ENCODE data around the gene R3HDML.
A peak's percentile ranks its signal among the peaks of the same experiment; 100 is the strongest.

The R3HDML gene, protein sequence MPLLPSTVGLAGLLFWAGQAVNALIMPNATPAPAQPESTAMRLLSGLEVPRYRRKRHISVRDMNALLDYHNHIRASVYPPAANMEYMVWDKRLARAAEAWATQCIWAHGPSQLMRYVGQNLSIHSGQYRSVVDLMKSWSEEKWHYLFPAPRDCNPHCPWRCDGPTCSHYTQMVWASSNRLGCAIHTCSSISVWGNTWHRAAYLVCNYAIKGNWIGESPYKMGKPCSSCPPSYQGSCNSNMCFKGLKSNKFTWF

DNA sequence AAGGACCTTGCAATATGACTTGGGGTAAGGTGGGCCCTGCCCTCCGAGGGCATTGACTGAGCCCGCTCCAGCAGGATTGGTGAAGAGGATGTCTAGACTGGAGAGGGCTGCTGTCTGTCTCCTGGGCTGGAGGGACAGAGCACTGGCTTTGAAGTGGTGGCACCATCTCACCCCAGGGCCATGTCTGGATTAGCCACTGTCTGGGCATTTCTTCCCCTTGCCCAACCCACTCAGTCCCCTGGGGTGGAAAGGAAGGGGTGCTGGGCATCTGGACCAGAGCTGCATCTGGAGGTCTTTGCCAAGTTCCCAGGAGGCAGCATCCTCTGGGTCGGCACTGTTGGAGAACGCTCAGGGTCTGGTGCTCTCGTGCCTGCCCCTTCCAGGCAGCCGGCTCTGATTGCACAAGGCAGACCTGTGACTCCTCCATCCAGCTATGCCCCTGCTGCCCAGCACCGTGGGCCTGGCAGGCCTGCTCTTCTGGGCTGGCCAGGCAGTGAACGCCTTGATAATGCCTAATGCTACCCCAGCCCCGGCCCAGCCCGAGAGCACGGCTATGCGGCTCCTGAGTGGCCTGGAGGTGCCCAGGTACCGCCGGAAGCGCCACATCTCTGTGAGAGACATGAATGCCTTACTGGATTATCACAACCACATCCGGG is at the start of gene R3HDML:
Gene R3HDML, plus strand, starts transcription at position 319 of the 656 bp plus-strand sequence. Its CDS starts 115 bp downstream, at position 434.
- DNase-seq (ENCODE audit: low read depth, low spot score), result no peak

DNA sequence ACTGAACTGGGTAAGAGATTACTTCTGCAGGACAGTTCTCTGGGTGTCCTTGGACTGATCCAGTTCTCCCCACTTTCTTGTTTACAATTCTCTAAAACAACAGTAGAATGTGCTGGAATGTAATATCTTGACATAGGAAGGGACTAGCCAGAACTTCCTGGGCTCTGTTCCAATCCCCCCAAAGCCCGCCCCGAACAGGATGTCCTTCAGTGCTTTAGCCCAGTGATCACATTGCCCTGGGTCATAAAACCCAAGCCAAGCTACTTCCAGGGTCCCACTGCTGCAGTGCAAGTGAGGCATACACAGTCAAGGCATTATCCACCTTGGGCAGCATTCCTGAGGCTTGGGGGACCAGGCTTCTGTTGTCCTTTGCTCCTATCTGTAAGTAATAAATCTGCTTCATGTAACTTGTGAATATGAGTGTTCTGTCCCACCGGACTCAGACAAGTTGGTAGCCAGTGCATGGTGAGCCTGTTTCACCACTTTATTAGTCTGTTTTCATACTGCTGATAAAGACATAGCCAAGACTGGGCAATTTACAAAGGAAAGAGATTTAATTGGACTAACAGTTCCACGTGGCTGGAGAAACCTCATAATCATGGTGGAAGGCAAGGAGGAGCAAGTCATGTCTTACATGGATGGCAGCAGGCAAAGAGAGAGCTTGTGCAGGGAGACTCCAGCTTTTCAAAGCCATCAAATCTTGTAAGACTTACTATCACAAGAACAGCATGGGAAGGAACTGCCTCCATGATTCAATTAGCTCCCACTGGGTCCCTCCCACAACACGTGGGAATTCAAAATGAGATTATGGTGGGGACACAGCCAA is 49.4 kb upstream of the R3HDML start:
- no peak for DNase-seq (ENCODE audit: low read depth, low spot score)

DNA sequence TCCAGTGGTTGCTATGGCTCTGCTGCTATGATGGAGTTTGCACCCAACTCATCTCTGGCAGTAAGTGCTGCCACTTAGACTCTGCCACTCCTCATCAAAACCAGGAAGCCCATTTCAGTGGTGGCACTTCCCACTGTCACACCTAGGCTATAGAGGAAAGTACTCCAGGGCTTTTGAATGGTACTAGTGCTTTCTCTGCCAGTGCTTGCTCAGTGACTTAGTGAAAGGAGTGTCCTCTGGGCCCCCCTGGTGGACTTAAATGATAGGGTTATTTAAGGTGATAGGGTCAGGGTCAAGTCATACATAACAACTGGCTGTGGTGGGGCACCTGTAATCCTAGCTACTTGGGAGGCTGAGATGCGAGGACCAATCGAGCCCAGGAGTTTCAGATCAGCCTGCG is 48.6 kb upstream of the R3HDML start:
- DNase-seq (ENCODE audit: low read depth, low spot score), result no peak

DNA sequence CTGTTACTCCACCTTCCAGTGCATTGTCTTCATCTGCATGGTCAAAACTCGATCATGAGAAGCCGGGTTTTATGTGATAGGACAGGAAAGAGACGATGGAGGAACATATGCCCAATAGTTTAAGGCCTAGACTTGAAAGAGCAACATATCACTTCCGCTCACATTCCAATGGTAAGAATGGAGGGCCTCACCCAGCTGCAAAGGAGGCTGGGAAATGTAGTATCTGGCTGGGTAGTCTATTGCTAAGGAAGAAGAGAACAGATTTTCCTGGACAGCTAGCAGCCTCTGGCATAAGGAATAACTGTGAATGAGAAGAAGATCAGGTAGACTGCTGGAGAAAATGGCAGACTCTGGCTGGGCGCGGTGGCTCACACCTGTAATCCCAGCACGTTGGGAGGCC is 45.1 kb upstream of the R3HDML start:
- no peak for DNase-seq (ENCODE audit: low read depth, low spot score)

DNA sequence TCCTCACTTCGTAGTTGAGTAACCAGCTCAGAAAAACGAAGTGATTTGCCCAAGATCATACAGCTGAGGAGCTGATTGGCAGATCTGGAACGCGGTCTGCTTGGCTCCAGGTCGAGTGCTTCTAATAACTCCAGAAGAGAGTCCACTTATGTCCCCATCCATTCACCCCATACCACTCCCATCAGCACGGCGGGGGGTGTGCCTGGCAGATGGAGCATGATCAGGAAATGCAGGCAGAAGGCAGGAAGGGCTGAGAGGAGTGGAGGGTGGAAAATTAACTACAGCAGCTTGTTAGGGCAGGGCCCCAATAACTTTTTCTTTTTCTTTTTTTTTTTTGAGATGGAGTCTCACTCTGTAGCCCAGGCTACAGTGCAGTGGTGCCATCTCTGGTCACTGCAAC is 40.8 kb upstream of the R3HDML start:
- DNase-seq (ENCODE audit: low read depth, low spot score), result no peak

DNA sequence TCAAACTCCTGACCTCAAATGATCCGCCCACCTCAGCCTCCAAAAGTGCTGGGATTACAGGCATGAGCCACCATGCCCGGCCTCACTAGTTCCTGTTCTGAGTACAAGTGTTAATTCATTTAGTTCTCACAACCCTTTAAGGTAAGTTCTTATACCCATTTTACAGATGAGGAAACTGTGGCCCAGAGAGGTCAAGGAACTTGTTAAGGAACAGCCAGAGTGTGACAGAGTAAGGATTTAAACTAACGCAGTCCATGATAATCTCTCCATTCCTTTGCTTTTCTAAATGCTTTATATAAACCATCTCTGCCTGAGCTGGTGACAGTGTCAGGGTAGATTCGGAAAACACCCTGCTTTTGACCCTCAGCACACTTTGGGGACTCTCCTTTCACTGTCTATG is 39.1 kb upstream of the R3HDML start:
- no peak for DNase-seq (ENCODE audit: low read depth, low spot score)

DNA sequence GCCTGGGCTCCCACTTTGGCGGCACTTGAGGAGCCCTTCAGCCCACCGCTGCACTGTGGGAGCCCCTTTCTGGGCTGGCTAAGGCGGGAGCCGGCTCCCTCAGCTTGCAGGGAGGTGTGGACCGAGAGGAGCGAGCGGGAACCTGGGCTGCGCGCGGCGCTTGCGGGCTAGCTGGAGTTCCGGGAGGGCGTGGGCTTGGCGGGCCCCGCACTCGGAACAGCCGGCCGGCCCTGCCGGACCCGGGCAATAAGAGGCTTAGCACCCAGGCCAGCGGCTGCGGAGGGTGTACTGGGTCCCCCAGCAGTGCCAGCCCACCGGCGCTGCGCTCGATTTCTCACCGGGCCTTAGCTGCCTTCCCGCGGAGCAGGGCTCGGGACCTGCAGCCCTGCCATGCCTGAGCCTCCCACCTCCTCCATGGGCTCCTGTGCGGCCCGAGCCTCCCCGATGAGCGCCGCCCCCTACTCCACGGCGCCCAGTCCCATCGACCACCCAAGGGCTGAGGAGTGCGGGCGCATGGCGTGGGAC is 37.8 kb upstream of the R3HDML start:
- peak; percentile 47 for DNase-seq (ENCODE audit: low read depth, low spot score)

DNA sequence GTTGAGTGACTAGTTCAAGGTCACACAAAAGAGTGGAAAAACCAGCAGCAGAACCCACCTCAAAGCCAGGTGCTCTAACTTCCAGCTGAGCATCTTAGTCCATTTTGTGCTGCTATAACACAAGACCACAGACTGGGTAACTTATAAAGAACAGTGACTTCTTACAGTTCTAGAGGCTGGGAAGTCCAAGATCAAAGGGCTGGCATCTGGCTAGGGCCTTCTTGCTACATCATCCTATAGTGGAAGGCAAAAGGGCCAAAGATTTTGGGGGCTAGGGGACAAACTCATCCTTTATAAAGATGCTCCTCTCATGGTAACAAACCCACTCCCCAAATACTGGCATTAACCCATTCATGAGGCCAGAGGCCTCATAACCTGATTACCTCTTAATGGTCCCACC is 35.6 kb upstream of the R3HDML start:
- no peak for DNase-seq (ENCODE audit: low read depth, low spot score)

DNA sequence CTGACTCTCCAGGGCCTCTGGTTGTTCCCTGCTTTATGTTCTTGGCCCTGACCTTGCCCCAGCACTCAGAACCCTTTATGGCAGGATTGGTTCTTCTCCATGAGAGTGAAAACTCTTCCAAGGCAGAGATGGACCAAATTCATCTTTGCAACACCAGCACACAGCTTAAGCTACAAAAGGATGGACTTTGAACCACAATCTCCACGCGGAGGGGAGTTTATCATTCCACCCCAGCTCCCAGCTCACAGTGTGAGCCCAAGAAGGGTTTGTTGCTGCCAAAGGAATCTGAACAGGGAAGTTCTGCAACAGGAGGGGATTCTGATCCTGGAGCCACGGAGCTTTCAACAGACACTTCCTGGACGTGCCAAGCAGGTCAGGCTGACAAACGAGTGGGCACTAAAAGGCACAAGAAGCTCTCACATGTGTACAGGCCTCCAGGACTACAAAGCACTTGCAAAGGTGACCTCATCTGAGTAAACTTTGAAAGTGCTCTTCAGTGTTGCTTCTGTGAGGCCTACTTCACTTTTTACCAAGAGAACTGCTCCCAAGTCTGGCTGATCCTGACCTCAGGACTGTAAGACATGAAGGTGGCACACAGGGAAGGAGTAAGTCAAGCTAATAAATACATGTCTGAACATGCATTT is 34.7 kb upstream of the R3HDML start:
- no peak for DNase-seq (ENCODE audit: low read depth, low spot score)

DNA sequence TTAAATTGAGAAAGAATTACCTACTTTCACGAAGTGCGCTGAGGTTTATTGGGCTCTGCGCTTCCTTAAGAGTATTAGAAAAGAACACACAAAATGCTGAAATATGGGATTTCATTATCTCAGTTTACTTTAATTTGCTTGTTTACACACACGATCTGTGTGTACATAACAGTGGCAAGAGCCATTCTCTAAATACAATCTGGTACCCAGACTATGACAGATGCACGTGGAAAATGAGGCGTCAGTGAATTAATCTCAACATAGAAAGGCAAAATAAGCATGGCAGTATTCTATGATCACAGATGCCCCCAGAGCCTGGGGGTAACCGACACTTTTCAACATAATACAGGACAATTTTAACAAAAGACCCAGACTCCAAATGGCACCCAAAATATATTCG is 34.1 kb upstream of the R3HDML start:
- DNase-seq (ENCODE audit: low read depth, low spot score), result no peak

DNA sequence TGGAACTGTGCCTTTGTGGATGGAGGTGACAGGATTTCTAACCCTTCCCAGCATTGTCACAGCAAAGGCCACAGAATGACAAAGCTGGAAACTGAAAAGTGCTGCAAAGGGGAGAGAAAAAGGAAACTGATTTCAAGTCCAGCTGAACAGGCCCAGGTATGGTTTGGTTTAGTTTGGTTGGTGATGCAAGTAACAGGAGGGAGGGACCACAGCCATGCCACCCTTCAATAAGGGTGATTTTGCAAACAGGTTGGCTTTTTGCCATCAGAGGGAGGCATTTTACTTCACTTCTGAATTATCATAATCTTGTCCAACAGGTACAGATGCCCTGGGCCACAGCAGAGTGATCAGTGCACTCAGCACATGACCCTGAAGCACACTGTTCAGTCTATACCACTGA is 32.5 kb upstream of the R3HDML start:
- DNase-seq (ENCODE audit: low read depth, low spot score), result no peak

DNA sequence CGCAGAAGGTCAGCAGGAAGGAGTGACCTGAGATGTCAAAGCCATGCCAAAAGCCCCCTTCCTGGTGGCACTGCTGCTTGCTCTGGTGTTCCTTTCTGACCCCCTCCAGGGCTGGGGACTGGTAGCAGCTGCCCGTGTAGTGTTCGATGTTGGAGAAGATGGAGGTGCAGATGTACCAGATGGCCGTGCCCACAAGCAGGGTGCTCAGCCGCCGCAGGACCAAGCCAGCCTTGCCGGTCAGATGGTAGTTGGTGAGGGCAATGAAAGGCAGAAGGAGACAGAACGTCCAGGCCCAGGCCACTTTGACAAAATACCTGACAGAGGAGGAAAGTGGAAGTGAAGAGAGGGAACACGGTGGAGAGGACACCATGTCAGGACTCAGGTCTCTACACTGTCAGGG is 29.9 kb upstream of the R3HDML start:
- DNase-seq (ENCODE audit: low read depth, low spot score), result no peak

DNA sequence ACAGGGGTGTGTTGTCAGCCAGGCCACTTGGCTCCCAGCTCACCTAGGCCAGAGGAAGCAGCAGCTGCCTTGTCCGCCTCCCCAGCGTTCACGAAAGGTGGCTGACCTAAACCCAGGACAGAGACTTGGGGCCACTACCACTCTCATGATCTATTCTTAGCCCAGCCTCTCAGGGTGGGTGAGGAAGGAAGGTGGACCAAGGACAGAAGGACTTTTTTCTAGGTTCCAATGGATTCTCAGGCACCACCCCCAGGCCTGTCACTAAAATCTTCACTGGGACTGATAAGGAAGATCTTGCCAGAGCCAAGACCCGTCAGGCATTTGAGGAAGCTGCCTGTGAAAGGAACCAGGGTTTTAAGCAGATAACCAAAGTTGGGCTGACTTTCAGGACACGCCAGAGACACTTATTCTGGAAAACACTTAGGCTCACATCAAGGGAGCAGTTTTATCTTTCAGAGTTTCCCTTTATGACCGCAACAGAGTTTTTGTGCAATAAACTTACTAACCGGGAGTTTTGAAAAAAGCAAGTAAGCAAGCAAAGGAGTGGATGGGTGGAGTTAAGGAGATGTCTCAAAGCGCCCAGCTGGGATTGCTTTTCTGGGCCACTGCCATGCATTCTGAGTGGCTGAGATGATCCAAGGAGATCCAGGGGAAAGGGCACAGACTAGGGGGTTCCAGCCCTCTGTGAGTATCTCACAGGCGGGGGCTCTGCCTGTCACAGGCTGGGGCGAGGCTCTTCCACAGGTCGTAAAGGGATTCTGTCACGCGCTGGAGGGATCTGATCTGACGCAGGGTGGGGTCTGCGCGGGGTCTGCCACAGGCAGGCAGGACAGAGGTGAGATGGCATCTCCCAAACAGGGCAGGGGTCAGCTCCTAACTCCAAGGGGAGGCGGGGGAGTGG is 26.8 kb upstream of the R3HDML start:
- DNase-seq (ENCODE audit: low read depth, low spot score), result peak; percentile 55

DNA sequence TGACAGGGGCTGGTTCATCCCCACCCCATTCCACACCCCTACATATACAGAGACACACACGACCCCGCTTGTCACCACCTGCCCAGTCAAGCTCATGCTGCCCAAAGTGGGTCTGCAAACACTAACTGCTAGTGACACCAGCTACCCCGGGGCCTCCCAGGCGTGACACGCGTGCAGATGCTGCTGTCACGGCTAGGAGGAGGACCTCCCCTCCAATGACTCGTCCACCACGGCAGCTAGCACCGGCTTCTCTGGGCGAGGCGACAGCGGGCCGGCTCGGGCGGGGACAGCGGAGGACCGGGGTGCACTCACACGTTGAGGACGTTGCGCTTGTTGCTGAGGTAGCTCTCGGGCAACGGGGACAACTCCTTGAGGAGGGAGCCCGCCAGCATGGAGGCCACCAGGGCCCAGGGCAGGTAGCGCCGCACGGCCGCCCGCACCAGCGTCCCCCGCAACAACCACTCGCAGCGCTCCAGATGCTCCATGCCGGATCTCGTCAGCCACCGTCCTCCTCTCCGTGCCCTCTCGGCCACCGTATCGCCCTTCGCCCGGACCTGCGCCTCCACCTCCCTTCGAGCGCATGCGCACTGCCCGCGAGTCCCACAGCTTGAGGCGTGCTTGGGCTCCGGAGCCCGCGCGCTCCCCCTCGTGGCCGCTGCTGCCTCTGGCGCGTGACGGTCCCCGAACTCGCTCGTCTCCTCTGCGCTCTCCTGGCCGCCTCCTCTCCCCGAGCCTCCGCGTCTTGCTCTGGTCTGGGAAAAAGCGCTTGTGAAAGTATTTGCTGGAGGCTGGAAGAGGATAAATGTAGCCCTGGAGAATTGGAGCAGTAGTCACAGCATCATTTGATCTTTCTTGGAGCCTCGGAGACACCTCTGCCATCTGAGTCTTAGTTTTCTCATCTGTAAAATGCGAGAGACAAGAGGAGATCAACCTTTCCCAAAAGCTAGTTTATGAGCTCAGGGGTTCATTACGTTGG is 25.9 kb upstream of the R3HDML start, which contains the start of gene FITM2:
Gene FITM2, minus strand, starts transcription at position 539 of the 976 bp plus-strand sequence. Its CDS starts 54 bp downstream, at position 485.
- DNase-seq (ENCODE audit: low read depth, low spot score), result peak; percentile 98

DNA sequence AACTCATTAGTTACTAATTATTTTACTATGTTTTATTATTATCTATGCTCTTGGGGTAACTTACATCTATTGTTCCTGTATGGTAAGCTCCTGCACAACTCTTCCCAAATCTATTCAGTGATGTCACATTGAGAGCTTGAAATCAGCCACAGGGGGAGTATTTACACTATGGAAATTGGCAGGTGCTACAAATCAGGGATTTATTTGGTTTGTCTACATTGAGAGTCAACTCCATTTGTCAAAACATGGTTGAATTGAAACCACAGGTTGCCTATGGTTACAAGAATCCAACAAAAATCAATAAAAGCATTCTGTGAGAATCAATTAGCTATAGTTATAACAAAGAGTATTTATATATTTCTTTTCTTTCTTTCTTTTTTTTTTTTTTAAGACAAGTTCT is 22.0 kb upstream of the R3HDML start:
- no peak for DNase-seq (ENCODE audit: low read depth, low spot score)

DNA sequence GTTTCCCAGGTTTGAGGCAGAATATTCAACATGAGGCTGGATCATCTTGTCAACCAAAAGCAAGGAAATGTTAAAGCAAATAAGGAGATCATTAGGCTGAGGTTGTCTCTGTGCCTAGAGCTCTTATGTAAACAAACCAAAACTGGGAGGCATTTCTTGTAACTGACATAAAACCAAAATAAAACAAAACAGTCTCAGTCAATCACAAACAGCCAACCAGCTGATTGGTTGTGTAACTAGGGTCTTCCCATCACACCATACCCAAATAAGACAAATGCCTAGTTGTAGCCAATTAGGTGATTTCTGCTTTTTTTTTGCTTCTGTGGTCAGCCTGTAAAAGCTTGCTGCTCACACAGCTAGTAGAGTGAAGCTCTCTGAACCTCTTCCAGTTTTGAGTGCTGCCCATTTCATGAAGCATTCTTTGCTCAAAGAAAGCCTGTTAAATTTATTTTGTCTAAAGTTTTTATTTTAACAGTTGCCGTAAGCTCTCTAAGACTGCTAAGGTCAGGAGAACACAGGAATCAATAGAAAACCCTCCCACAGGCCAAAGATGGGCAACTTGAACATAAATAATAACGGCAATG is 16.9 kb upstream of the R3HDML start:
- DNase-seq (ENCODE audit: low read depth, low spot score), result no peak

DNA sequence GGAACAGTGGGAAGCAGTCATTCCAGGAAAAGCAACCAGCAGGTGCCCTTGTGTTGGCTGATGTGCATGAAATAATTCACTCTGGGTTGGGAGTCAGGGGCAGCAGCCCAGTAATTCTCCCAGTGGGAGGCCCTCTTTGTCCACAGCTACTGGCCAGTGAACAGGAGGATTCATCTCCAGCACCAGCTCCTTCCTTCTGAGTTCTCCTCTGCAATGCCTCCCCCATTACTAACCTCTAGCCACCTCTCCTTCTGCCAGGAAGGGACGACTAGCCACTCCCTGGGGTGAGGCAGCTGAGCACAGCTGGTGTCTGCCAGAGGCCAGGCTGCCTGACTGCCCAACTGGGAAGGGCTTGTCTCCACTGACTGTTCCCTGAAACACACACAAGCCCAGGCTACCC is 12.5 kb upstream of the R3HDML start:
- DNase-seq (ENCODE audit: low read depth, low spot score), result peak; percentile 39

DNA sequence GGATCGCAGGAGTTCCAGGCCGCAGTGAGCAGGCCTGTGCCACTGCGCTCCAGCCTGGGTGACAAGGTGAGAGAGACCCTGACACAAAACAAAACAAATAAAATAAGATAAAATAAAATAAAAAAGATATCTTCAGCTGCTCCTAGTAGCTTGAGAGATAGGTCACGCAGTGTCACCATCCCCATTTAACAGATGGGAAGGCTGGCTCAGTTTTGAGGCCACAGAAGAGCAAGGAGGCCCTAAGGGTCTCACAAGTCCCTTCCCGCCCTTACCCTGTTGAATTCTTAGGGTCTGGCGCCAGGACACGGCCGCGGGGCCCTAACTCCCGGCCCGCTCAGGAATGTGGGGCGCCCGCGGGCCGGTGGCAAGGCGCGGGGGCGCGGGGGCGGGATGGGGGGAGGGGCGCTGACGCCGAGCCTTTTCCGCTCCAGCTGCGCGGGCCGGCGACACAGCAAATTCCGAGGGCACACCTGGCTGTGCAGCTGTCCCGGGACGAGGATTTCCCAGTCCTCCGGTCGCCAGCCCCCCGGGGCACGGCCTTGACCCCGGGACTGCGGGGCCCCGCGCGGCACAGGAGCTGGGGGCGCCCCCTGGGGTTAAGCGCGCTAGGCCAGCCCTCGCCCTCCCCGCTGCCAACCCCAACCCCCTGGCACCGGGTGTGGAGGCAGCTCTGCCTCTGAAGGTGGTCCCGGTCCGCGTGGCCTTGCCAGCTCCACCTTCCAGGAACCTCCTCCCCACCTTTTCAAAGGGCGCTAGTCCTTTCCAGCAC is 10.3 kb upstream of the R3HDML start:
- peak; percentile 49 for DNase-seq (ENCODE audit: low read depth, low spot score)

Measured in ELF-1 (cell line).